Heart right ventricle (tissue), 16 donors: ENCODE measurements around the gene PRKAG2. TPM values are rescaled to one million over a fixed set of nuclear protein-coding genes. Genes with fewer than 3 reads are reported as not detected.

Experiments used
- ATAC-seq, 8 donors: fragments of 200-7000 bp; cut with Tn5 transposase; one replicate each; pipeline ENCODE4 v1.9.1; 2020; ENCODE audit warnings: mild to moderate bottlenecking in 8 of 8, moderate library complexity in 8 of 8, moderate number of reproducible peaks in 1 of 8
- DNase-seq, 2 donors: peaks; one replicate each; pipeline ENCODE4 v3.0.0-alpha.2; 2020
- H3K27ac ChIP-seq, 10 donors: fragments of 200-600 bp; sonication (generic) in 2 of 10; one replicate each; pipeline versions ENCODE4 v1.5.0 to v1.8.0; 2020 to 2022; ENCODE audit warnings: mild to moderate bottlenecking in 3 of 10
- H3K27me3 ChIP-seq, 7 donors: fragments of 200-600 bp; one replicate each; pipeline ENCODE4 v1.8.0; 2021 to 2022; ENCODE audit warnings: mild to moderate bottlenecking in 2 of 7
- H3K36me3 ChIP-seq, 9 donors: fragments of 200-600 bp; sonication (generic) in 1 of 9; one replicate each; pipeline versions ENCODE4 v1.5.0 to v1.8.0; 2020 to 2022; ENCODE audit warnings: mild to moderate bottlenecking in 2 of 9
- H3K4me1 ChIP-seq, 9 donors: fragments of 200-600 bp; sonication (generic) in 1 of 9; one replicate each; pipeline versions ENCODE4 v1.5.0 to v1.8.0; 2020 to 2022; ENCODE audit warnings: mild to moderate bottlenecking in 4 of 9
- H3K4me3 ChIP-seq, 10 donors: fragments of 200-600 bp; sonication (generic) in 2 of 10; one replicate each; pipeline versions ENCODE4 v1.5.0 to v1.8.0; 2020 to 2022; ENCODE audit warnings: mild to moderate bottlenecking in 7 of 10, moderate library complexity in 2 of 10
- H3K9me3 ChIP-seq, 11 donors: fragments of 200-600 bp in 10 of 11; sonication (generic) in 2 of 11; one replicate each; pipeline versions ENCODE4 v1.5.0 to v1.8.0; 2013 to 2022; ENCODE audit warnings: mild to moderate bottlenecking in 2 of 11, control low read depth in 1 of 11, moderate library complexity in 1 of 11
- WGBS, 2 donors: extraction: QIAGEN DNeasy Blood & Tissue Kit; methylation state at CpG; one replicate each; pipeline ENCODE4 v1.1.7; 2013; ENCODE audit warnings: inconsistent platforms in 1 of 2; 5-methylcytosine and 5-hydroxymethylcytosine counted together
- intact Hi-C, 10 donors: fragments of 100-400 bp; cut with DNase I; formaldehyde crosslinking; loops; one replicate each; pipeline versions ENCODE4 v1.11.1 to v1.14.2; 2022
- polyA plus RNA-seq, 2 donors: library from polyadenylated mRNA; stranded (reverse); fragments of 200-250 nt; gene quantifications; one replicate each; pipeline ENCODE4 v1.2.3, GENCODE V29; 2013
- total RNA-seq, 10 donors: library from RNA; stranded (reverse); fragmentation: NEBNext Ultra II Directional in 3 of 10; extraction: Animal tissue kit (Norgen Biotek cat#: 25700) in 3 of 10; gene quantifications; one replicate each; pipeline versions ENCODE4 v1.2.1 to v1.2.4, GENCODE V29; 2021 to 2023
- TF ChIP-seq, protein P1 (sequence below), 9 donors: fragments of 200-600 bp; sonication (generic) in 2 of 9; IDR thresholded peaks; one replicate each; pipeline versions ENCODE4 v1.5.0 to v1.8.0; 2021 to 2022; ENCODE audit warnings: antibody characterized with exemption in 9 of 9, mild to moderate bottlenecking in 5 of 9, moderate library complexity in 1 of 9
- donor health status: Arrhythmogenic right ventricular cardiomyopathy.
- donor health status: ischemic (EF 13 %, LVEDD 7.1; RV severe dilation, severe dysfunction).
- donor health status: healthy with polysubstance abuse.
- donor health status: DM: no; HTN: yes; CAD: no.
- donor health status: DM: no; HTN: no; CAD: no.
- donor health status: ischemic (EF 25% LVEDD 6.9; RV normal size, moderate dysfunction).
- donor health status: ischemic (EF 25% LVEDD 5.7; RV mildly dilated, moderate dysfunction).
- donor health status: healthy.
- donor health status: DM: yes; HTN: yes; CAD: no.
- donor health status: Ischemic cardiomyopathy.
- donor health status: ischemic (EF 35%, LVEDD 5.7; RV mildly dilated, moderate dysfunction).
- donor health status: nonischemic (EF 11% LVEDD 7.7; RV severe dilation, severe dysfunction).
- donor health status: DM: yes; HTN: yes; CAD: no.
- donor health status: PGD.
- donor health status: ischemic (EF 29% LVEDD 5.4; RV normal size, mild dysfunction).
- donor health status: nonischemic (EF 23%, LVEDD 6.1; RV moderate dilation, normal function).

PRKAG2 gene
- total and polyA plus RNA-seq, 12 donors = 52.4 to 156 (median 114) TPM

DNA sequence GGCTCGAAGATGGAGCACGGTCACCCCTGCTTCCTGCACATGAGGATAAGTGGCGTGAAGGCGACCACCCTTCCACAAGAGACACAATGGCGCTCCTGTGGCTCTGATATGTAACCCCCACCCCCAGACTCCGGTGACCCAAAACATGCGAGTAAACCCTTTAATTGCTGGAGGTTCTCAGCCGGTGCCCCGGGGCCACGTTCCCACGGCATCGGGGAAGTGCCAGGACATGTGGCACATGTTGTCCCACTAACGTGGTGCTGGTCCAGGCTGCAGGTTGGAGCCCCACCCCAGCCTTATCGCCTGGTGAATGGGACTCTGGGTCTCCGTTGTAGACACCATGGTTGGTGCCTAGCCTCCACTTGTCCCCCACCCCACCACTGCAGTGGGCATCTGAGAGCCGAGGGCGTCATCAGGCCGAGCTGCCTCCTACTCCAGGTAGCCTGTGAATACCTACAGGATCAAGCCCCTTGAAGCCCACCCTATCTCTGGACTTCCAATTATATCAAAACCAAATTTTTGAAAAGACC lies 132.8 kb downstream of the PRKAG2 start:
- H3K9me3 ChIP-seq = no peaks in the 10 kb centered on the region
- peak in 1 of 8 donors; percentile 13 for ATAC-seq
- TF ChIP-seq, protein P1, sequence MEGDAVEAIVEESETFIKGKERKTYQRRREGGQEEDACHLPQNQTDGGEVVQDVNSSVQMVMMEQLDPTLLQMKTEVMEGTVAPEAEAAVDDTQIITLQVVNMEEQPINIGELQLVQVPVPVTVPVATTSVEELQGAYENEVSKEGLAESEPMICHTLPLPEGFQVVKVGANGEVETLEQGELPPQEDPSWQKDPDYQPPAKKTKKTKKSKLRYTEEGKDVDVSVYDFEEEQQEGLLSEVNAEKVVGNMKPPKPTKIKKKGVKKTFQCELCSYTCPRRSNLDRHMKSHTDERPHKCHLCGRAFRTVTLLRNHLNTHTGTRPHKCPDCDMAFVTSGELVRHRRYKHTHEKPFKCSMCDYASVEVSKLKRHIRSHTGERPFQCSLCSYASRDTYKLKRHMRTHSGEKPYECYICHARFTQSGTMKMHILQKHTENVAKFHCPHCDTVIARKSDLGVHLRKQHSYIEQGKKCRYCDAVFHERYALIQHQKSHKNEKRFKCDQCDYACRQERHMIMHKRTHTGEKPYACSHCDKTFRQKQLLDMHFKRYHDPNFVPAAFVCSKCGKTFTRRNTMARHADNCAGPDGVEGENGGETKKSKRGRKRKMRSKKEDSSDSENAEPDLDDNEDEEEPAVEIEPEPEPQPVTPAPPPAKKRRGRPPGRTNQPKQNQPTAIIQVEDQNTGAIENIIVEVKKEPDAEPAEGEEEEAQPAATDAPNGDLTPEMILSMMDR (IDR thresholded peaks at IDR 0.05) = no peak
- intact Hi-C loops = loop anchor here in 1 of 10 donors (5.0 kb wide), 1 partner anchor 42 kb away; no protein-coding TSS in a partner anchor
- H3K27me3 ChIP-seq = no peaks in the 10 kb centered on the region
- H3K4me1 ChIP-seq = peaks cover 11 to 42% (median 33%) of the 10 kb centered on the region in 9 donors
- no peak for DNase-seq
- H3K27ac ChIP-seq = peak overlapping the region in 9 of 10 donors; percentile 28 to 88 (median 77)
- WGBS, 2 donors = 73 to 78% methylated on average over 18 of the region's 18 CpGs
- no peak overlapping the region for H3K4me3 ChIP-seq
- H3K36me3 ChIP-seq = no peaks in the 10 kb centered on the region

- no peaks in the 10 kb centered on the region for H3K27me3 ChIP-seq
- peak in 6 of 8 donors; percentile 17 to 87 (median 30) for ATAC-seq
- H3K4me3 ChIP-seq = no peak overlapping the region
- intact Hi-C loops = loop anchor here in 1 of 10 donors (5.0 kb wide), 1 partner anchor 41 kb away; no protein-coding TSS in a partner anchor
- H3K4me1 ChIP-seq = peaks cover 11 to 42% (median 33%) of the 10 kb centered on the region in 9 donors
- 21 to 31% methylated on average over 10 of the region's 10 CpGs for WGBS, 2 donors
- TF ChIP-seq, protein P1 (IDR thresholded peaks at IDR 0.05) = no peak
- no peak for DNase-seq
- no peaks in the 10 kb centered on the region for H3K36me3 ChIP-seq
- peak overlapping the region in 9 of 10 donors; percentile 28 to 88 (median 62) for H3K27ac ChIP-seq
- H3K9me3 ChIP-seq = no peaks in the 10 kb centered on the region
Observed at GRCh38 chr7:151743481-151743983, 133.4 kb downstream of the PRKAG2 start.

- intact Hi-C loops = loop anchor here in 1 of 10 donors (5.0 kb wide), 1 partner anchor 41 kb away; no protein-coding TSS in a partner anchor
- no peaks in the 10 kb centered on the region for H3K9me3 ChIP-seq
- DNase-seq = peak in 1 of 2 donors; percentile 64
- no peaks in the 10 kb centered on the region for H3K27me3 ChIP-seq
- 32 to 34% methylated on average over 18 of the region's 18 CpGs for WGBS, 2 donors
- peaks cover 11 to 42% (median 33%) of the 10 kb centered on the region in 9 donors for H3K4me1 ChIP-seq
- TF ChIP-seq, protein P1 (IDR thresholded peaks at IDR 0.05) = no peak
- peak in 2 of 8 donors; percentile 15 to 32 for ATAC-seq
- peak overlapping the region; percentile 14 to 88 (median 62) for H3K27ac ChIP-seq
- no peak overlapping the region for H3K4me3 ChIP-seq
- no peaks in the 10 kb centered on the region for H3K36me3 ChIP-seq
Observed at GRCh38 chr7:151742713-151743480, 134.0 kb downstream of the PRKAG2 start.

DNA sequence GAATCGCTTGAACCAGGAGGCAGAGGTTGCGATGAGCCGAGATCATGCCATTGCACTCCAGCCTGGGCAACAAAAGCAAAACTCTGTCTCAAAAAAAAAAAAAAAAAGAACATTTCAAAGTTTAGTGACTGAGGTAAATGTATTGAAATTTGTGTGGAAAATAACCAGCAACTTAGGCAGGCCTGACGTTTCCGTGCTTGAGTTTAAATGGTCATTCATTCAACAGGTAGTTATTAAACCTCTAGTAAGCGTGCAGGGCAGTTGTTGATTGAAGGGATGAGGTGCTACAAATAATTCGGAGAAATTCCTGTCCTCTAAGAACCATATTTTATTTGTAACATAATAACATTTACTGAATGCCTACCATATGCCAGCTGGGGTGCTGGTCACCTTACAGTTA lies 135.3 kb downstream of the PRKAG2 start:
- Histone ChIP-seq H3K36me3 (no peaks in the 10 kb centered on the region), H3K4me3 (no peak overlapping the region), H3K4me1 (peaks cover 15 to 50% (median 38%) of the 10 kb centered on the region in 9 donors), H3K27ac (no peak overlapping the region), H3K27me3 (no peaks in the 10 kb centered on the region), H3K9me3 (no peaks in the 10 kb centered on the region)
- intact Hi-C loops = loop anchor here in 1 of 10 donors (5.0 kb wide), 1 partner anchor 39 kb away; no protein-coding TSS in a partner anchor
- ATAC-seq (no peak), DNase-seq (no peak)
- WGBS, 2 donors = 93 to 98% methylated on average over 7 of the region's 7 CpGs
- TF ChIP-seq, protein P1 (IDR thresholded peaks at IDR 0.05) = no peak
